ENCODE measurements around the gene CST3. TPM values are rescaled to one million over a fixed set of nuclear protein-coding genes. Genes with fewer than 3 reads are reported as not detected.
"Not testable (repeated sequence)": the region's sequence is repeated elsewhere in the genome, so short reads cannot be mapped to it uniquely, and the experiment has no call there.

CST3 gene
- total and polyA plus RNA-seq, 7 experiments from 2014 or later, result 1.7 to 520 (median 20.5) TPM

DNA sequence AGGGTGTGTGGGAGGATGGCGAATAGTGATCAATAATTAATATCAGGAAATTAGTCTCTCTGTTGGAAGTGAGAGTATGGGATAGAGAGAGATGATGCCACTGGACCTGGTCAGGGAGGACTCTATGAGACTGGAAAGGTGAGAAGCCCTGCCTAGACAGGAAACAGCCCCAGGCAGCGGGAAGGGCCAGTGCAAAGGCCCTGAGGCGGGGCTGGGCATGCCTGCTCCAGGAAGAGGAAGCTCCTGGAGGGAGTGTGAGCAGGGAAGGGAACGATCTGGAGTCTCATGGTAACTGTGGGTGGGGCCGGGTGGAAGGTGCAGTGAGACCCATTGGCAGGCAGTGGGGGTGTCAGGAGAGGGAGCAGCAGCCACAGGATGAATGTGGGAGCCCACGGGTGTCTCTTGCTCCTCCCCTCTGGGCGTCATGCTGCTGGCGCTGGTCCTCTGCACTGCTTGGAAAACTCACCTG, 1.8 kb upstream of the CST3 start:
- H3K9me3 Mint-ChIP-seq, result no peaks in the 10 kb centered on the region
- ATAC-seq, result no peak
- ChIA-PET POLR2A (no interaction called here), CTCF (no interaction called here)
- Histone ChIP-seq H3K27ac (ENCODE audit: low read depth, low read length) (no peak overlapping the region), H3K4me3 (ENCODE audit: low read length) (no peak overlapping the region), H3K4me1 (ENCODE audit: control insufficient read depth in 2 of 2, insufficient read depth in 2 of 2, low read length in 2 of 2) (no peaks in the 10 kb centered on the region), H3K27me3 (ENCODE audit: control insufficient read depth in 2 of 2, insufficient read depth in 2 of 2, low read length in 2 of 2) (no peaks in the 10 kb centered on the region), H3K9me3 (ENCODE audit: control insufficient read depth in 2 of 3, low read length in 3 of 3) (no peaks in the 10 kb centered on the region), H3K36me3 (ENCODE audit: control insufficient read depth in 2 of 3, insufficient read depth in 3 of 3, low read length in 3 of 3) (no peaks in the 10 kb centered on the region)
- intact Hi-C loops (cut with micrococcal nuclease), result no loop called here
- H3K27me3 Mint-ChIP-seq, result peaks cover 15 to 37% (median 20%) of the 10 kb centered on the region in 5 donors
- DNase-seq, result no peak
- peaks cover 0 to 4% (median 0%) of the 10 kb centered on the region in 5 donors for H3K36me3 Mint-ChIP-seq
- H3K27ac Mint-ChIP-seq, result no peak overlapping the region
- peaks cover 2 to 17% (median 6%) of the 10 kb centered on the region in 7 donors for H3K4me1 Mint-ChIP-seq
- no peak overlapping the region for H3K4me3 Mint-ChIP-seq

DNA sequence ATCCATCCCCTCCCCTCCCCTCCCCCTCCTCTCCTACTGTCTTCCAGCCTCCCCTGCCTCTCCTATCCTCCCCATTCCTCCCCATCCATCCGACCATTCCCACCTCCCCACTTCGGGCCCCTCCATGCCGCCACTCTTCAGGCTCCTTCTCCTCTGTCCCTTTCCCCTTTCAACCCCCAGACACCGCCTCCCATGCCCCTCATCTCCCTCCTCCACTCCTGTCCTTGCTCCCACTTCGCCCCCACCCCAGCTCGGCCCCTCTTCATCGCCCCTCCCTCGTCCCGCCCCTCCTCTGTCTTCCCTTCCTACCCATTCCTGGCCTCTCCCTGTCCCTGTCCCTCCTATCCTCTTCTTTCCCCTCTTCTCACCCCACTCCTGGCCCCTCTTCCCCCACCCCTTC, 554 bp upstream of the CST3 start:
- Mint-ChIP-seq H3K4me3 (peak overlapping the region in 1 of 10 donors; percentile 31), H3K9me3 (no peaks in the 10 kb centered on the region), H3K4me1 (peaks cover 2 to 16% (median 6%) of the 10 kb centered on the region in 7 donors), H3K27me3 (peaks cover 17 to 41% (median 20%) of the 10 kb centered on the region in 5 donors), H3K36me3 (peaks cover 0 to 4% (median 0%) of the 10 kb centered on the region in 5 donors), H3K27ac (no peak overlapping the region)
- CTCF ChIA-PET, result no interaction called here
- Histone ChIP-seq H3K9me3 (ENCODE audit: control insufficient read depth in 2 of 3, low read length in 3 of 3) (no peaks in the 10 kb centered on the region), H3K27ac (ENCODE audit: low read depth, low read length) (no peak overlapping the region), H3K4me3 (ENCODE audit: low read length) (no peak overlapping the region), H3K27me3 (ENCODE audit: control insufficient read depth in 2 of 2, insufficient read depth in 2 of 2, low read length in 2 of 2) (no peaks in the 10 kb centered on the region), H3K4me1 (ENCODE audit: control insufficient read depth in 2 of 2, insufficient read depth in 2 of 2, low read length in 2 of 2) (no peaks in the 10 kb centered on the region), H3K36me3 (ENCODE audit: control insufficient read depth in 2 of 3, insufficient read depth in 3 of 3, low read length in 3 of 3) (no peaks in the 10 kb centered on the region)
- intact Hi-C loops (cut with micrococcal nuclease), result no loop called here
- no peak for ATAC-seq
- POLR2A ChIA-PET, result no interaction called here
- DNase-seq, result no peak

DNA sequence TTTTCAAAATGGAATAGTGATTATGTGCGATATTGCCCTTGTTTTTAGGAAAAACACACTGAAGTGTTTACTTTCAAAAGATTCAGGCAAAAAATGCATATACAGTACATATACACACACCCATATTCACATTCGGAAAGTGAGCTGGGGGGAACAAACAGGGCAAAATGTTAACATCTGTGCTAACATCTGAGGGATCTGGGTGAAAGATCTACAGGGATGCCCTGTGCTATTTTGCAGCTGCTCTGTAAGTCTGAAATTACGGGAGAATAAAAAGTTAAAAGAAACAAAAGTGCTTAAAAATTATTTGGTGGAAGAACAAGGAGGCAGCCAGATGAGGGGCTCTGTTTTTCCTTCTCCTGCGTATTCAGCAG, 860 bp downstream of the CST3 start:
- H3K27ac ChIP-seq (ENCODE audit: low read depth, low read length), result no peak overlapping the region
- intact Hi-C loops (cut with micrococcal nuclease), result no loop called here
- H3K36me3 ChIP-seq (ENCODE audit: control insufficient read depth in 2 of 3, insufficient read depth in 3 of 3, low read length in 3 of 3), result no peaks in the 10 kb centered on the region
- no peaks in the 10 kb centered on the region for H3K9me3 ChIP-seq (ENCODE audit: control insufficient read depth in 2 of 3, low read length in 3 of 3)
- DNase-seq, result no peak
- H3K4me3 ChIP-seq (ENCODE audit: low read length), result no peak overlapping the region
- no peaks in the 10 kb centered on the region for H3K27me3 ChIP-seq (ENCODE audit: control insufficient read depth in 2 of 2, insufficient read depth in 2 of 2, low read length in 2 of 2)
- Mint-ChIP-seq H3K4me1 (peaks cover 2 to 16% (median 6%) of the 10 kb centered on the region in 7 donors), H3K27me3 (peaks cover 17 to 41% (median 20%) of the 10 kb centered on the region in 5 donors), H3K9me3 (no peaks in the 10 kb centered on the region), H3K27ac (peak overlapping the region in 2 of 9 donors; percentile 46 to 60), H3K36me3 (peaks cover 0 to 4% (median 0%) of the 10 kb centered on the region in 5 donors), H3K4me3 (peak overlapping the region; percentile 8 to 78 (median 58))
- no peaks in the 10 kb centered on the region for H3K4me1 ChIP-seq (ENCODE audit: control insufficient read depth in 2 of 2, insufficient read depth in 2 of 2, low read length in 2 of 2)
- ATAC-seq, result no peak
- CTCF ChIA-PET, result no interaction called here
- POLR2A ChIA-PET, result no interaction called here

DNA sequence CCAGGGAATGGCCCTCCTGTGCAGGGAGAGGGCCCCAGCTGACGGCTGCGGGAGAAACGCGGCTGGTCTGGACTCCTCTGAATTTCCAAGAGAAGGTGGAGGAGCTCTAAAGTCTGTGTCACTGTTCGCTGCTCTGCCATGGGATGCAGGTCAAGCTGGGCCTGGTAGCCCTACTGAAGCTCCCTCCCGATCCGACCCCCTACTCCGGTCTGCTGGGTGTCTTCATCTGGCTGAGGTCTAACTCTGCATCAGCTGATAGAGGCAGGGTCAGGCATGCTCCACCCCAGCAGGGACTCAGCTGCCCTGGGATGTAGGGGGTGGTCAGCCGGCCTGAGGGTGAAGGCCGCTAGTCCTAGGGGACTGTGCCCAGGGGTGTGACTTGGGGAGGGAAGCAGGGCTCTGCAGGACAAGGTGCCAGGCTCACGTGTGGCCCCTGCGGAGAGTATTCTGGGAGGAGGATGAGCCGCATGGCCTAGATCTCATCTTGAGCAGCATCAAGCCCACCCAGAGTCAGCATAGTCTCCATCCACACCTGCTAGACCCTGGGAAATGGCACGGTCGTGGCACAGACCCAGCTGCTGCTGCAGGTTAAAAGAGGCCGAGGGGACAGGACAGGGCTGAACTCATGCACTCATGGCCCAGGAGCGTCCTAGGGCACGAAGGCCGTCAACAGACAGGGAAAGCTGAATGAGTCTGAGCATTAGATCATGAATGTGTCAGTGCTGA, 1.4 kb downstream of the CST3 start:
- CTCF ChIA-PET, result no interaction called here
- POLR2A ChIA-PET, result no interaction called here
- Histone ChIP-seq H3K27ac (ENCODE audit: low read depth, low read length) (no peak overlapping the region), H3K27me3 (ENCODE audit: control insufficient read depth in 2 of 2, insufficient read depth in 2 of 2, low read length in 2 of 2) (no peaks in the 10 kb centered on the region), H3K4me1 (ENCODE audit: control insufficient read depth in 2 of 2, insufficient read depth in 2 of 2, low read length in 2 of 2) (no peaks in the 10 kb centered on the region), H3K9me3 (ENCODE audit: control insufficient read depth in 2 of 3, low read length in 3 of 3) (no peaks in the 10 kb centered on the region), H3K36me3 (ENCODE audit: control insufficient read depth in 2 of 3, insufficient read depth in 3 of 3, low read length in 3 of 3) (no peaks in the 10 kb centered on the region), H3K4me3 (ENCODE audit: low read length) (no peak overlapping the region)
- DNase-seq (no peak), ATAC-seq (no peak)
- intact Hi-C loops (cut with micrococcal nuclease), result no loop called here
- Mint-ChIP-seq H3K36me3 (peaks cover 0 to 4% (median 0%) of the 10 kb centered on the region in 5 donors), H3K9me3 (no peaks in the 10 kb centered on the region), H3K4me1 (peaks cover 2 to 16% (median 6%) of the 10 kb centered on the region in 7 donors), H3K27ac (peak overlapping the region in 2 of 9 donors; percentile 46 to 60), H3K4me3 (peak overlapping the region in 6 of 10 donors; percentile 20 to 78 (median 58)), H3K27me3 (peaks cover 17 to 41% (median 20%) of the 10 kb centered on the region in 5 donors)

DNA sequence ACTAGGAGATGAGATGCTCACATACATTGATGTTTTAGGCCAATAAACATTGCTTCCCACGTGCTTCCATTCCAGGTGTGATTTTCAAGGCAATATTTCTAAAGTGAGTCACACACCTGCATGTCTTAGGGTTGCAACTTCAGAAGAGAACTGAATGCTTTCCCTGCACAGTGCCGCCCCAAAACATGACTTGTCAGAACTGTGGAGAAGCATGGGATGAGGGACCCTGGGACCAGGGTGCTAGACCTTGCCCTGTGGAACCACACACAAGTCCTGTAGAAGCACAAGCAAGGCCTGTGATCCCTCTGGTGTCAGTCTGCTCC, 2.0 kb downstream of the CST3 start:
- peaks cover 17 to 40% (median 20%) of the 10 kb centered on the region in 5 donors for H3K27me3 Mint-ChIP-seq
- H3K4me1 ChIP-seq (ENCODE audit: control insufficient read depth in 2 of 2, insufficient read depth in 2 of 2, low read length in 2 of 2); H3K27me3 ChIP-seq (ENCODE audit: control insufficient read depth in 2 of 2, insufficient read depth in 2 of 2, low read length in 2 of 2); ATAC-seq; H3K27ac ChIP-seq (ENCODE audit: low read depth, low read length); DNase-seq; intact Hi-C loops (cut with micrococcal nuclease); CTCF ChIA-PET; H3K9me3 Mint-ChIP-seq; H3K36me3 Mint-ChIP-seq; H3K27ac Mint-ChIP-seq; POLR2A ChIA-PET; H3K4me3 ChIP-seq (ENCODE audit: low read length); H3K36me3 ChIP-seq (ENCODE audit: control insufficient read depth in 2 of 3, insufficient read depth in 3 of 3, low read length in 3 of 3); H3K9me3 ChIP-seq (ENCODE audit: control insufficient read depth in 2 of 3, low read length in 3 of 3): not testable (repeated sequence)
- H3K4me1 Mint-ChIP-seq, result peaks cover 2 to 16% (median 6%) of the 10 kb centered on the region in 7 donors
- H3K4me3 Mint-ChIP-seq, result peak overlapping the region in 1 of 10 donors; percentile 20

DNA sequence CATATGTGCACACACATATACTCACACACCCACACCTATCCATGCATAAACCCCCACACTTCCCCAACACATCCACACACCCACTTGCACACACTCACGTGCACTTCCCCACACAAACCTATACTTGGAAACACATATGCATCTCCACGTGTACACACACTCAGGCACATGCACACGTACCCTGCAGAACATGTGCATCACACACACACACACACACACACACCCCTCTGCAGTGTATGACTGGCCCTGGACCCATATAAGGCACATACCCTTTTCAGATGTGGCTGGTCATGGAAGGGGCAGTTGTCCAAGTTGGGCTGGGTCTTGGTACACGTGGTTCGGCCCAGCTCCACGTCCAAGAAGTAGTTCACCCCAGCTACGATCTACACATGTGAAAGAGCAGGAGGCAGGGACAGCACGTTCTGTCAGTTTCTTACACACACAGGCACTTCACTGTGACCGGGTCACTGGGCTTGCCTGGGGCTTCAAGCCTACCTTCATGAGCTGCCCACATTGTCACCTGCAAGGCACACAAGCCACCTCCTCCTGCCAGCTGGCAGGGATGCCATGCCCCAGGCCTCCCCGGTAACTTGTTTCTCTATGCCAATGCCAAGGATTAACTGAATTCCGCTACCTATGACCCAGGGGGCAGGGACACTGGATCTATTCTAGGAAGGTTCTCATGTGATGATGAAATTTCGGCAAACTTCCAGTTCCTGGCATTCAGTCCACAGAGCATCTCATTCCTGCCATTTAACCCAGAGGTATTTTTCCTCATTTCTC, 2.6 kb downstream of the CST3 start:
- CTCF ChIA-PET, result no interaction called here
- H3K27ac ChIP-seq (ENCODE audit: low read depth, low read length), result no peak overlapping the region
- ATAC-seq, result no peak
- H3K9me3 Mint-ChIP-seq, result no peaks in the 10 kb centered on the region
- H3K4me3 ChIP-seq (ENCODE audit: low read length), result no peak overlapping the region
- peaks cover 17 to 38% (median 21%) of the 10 kb centered on the region in 5 donors for H3K27me3 Mint-ChIP-seq
- peaks cover 0 to 4% (median 0%) of the 10 kb centered on the region in 5 donors for H3K36me3 Mint-ChIP-seq
- peaks cover 2 to 16% (median 6%) of the 10 kb centered on the region in 7 donors for H3K4me1 Mint-ChIP-seq
- H3K27ac Mint-ChIP-seq, result no peak overlapping the region
- DNase-seq, result no peak
- intact Hi-C loops (cut with micrococcal nuclease), result no loop called here
- no peaks in the 10 kb centered on the region for H3K36me3 ChIP-seq (ENCODE audit: control insufficient read depth in 2 of 3, insufficient read depth in 3 of 3, low read length in 3 of 3)
- H3K4me1 ChIP-seq (ENCODE audit: control insufficient read depth in 2 of 2, insufficient read depth in 2 of 2, low read length in 2 of 2), result no peaks in the 10 kb centered on the region
- POLR2A ChIA-PET, result no interaction called here
- H3K9me3 ChIP-seq (ENCODE audit: control insufficient read depth in 2 of 3, low read length in 3 of 3), result no peaks in the 10 kb centered on the region
- no peaks in the 10 kb centered on the region for H3K27me3 ChIP-seq (ENCODE audit: control insufficient read depth in 2 of 2, insufficient read depth in 2 of 2, low read length in 2 of 2)
- H3K4me3 Mint-ChIP-seq, result no peak overlapping the region
